H1 (cell line): Measurements from ENCODE around the gene PDGFD. TPM values are rescaled to one million over a fixed set of nuclear protein-coding genes. Genes with fewer than 3 reads are reported as not detected.

ENCODE experiments used
- CTCF ChIA-PET: fragments of 300-600 bp; sonication (Branson Sonifier 250); formaldehyde crosslinking; loops from one replicate; lab custom pipeline; 2021; ENCODE audit not compliant: partially characterized antibody; lab: Charles Lee
- POLR2A ChIA-PET: fragments of 300-600 bp; sonication (Branson Sonifier 250); formaldehyde crosslinking; loops from one replicate; lab custom pipeline; 2021; ENCODE audit warnings: inconsistent platforms; ENCODE audit not compliant: partially characterized antibody; lab: Charles Lee
- DNase-seq, 2 experiments: peaks; one replicate each; pipeline versions ENCODE4 v3.0.0 to v3.0.0-alpha.2; 2010 to 2022; ENCODE audit warnings: low spot score in 2 of 2, low read depth in 1 of 2, mixed read lengths in 1 of 2
- FAIRE-seq: peaks from 2 replicates; lab custom pipeline; 2011; peaks lifted over from hg19 to GRCh38; lab: Jason Lieb, UNC
- H2AFZ ChIP-seq: 2 replicates; pipeline ENCODE4 v1.8.1; 2012; ENCODE audit warnings: low read length, inconsistent platforms
- H2AK5ac ChIP-seq: 2 replicates; pipeline ENCODE4 v1.6.1; 2013; ENCODE audit warnings: low read depth, low read length
- H2BK120ac ChIP-seq: replicated peaks from 2 replicates; pipeline ENCODE3; 2013; ENCODE audit warnings: low read depth, low read length, inconsistent platforms
- H2BK12ac ChIP-seq: 2 replicates; pipeline ENCODE4 v1.6.1; 2013; ENCODE audit warnings: low read depth, low read length
- H2BK15ac ChIP-seq: 2 replicates; pipeline ENCODE4 v1.6.1; 2013; ENCODE audit warnings: low read length
- H2BK20ac ChIP-seq: 2 replicates; pipeline ENCODE4 v1.6.1; 2013; ENCODE audit warnings: low read length
- H2BK5ac ChIP-seq: 2 replicates; pipeline ENCODE4 v1.6.1; 2013; ENCODE audit warnings: low read depth, low read length
- H3K14ac ChIP-seq: 2 replicates; pipeline ENCODE4 v1.6.1; 2013; ENCODE audit warnings: inconsistent platforms; ENCODE audit not compliant: insufficient read length
- H3K18ac ChIP-seq: 2 replicates; pipeline ENCODE4 v1.6.1; 2013; ENCODE audit warnings: low read length; ENCODE audit errors: extremely low read depth
- H3K23ac ChIP-seq: 2 replicates; pipeline ENCODE4 v1.6.1; 2013; ENCODE audit warnings: inconsistent platforms; ENCODE audit not compliant: insufficient read length
- H3K23me2 ChIP-seq: 2 replicates; pipeline ENCODE4 v1.6.1; 2013; ENCODE audit warnings: low read depth, low read length
- H3K27ac ChIP-seq: 2 replicates; pipeline ENCODE4 v1.6.1; 2011; ENCODE audit warnings: low read depth, low read length, inconsistent platforms
- H3K27me3 ChIP-seq, 4 experiments: replicated peaks in 1 of 4; 1 replicate in 1 of 4; 2 replicates in 3 of 4; pipeline versions ENCODE4 v1.6.1 to v1.8.1; 2011 to 2013; ENCODE audit warnings: low read length in 3 of 4, mild to moderate bottlenecking in 3 of 4, inconsistent platforms in 2 of 4, mixed read lengths in 2 of 4, moderate library complexity in 1 of 4; ENCODE audit not compliant: control insufficient read depth in 3 of 4, insufficient read depth in 3 of 4; ENCODE audit errors: extremely low read depth in 1 of 4
- H3K36me3 ChIP-seq, 4 experiments: 2 replicates each; pipeline versions ENCODE4 v1.6.1 to v1.8.1; 2011 to 2013; ENCODE audit warnings: mild to moderate bottlenecking in 4 of 4, low read length in 3 of 4, moderate library complexity in 2 of 4, control low read depth in 1 of 4, inconsistent platforms in 1 of 4; ENCODE audit not compliant: insufficient read depth in 4 of 4, control insufficient read depth in 2 of 4
- H3K4ac ChIP-seq: replicated peaks from 2 replicates; pipeline ENCODE3; 2013; ENCODE audit warnings: low read length, low read depth, mixed read lengths, inconsistent platforms; ENCODE audit not compliant: insufficient read length
- H3K4me1 ChIP-seq, 4 experiments: replicated peaks in 1 of 4; 1 replicate in 1 of 4; 2 replicates in 3 of 4; pipeline versions ENCODE4 v1.6.1 to v1.8.1; 2011 to 2013; ENCODE audit warnings: low read length in 3 of 4, inconsistent platforms in 2 of 4, mixed read lengths in 1 of 4; ENCODE audit not compliant: insufficient read depth in 4 of 4, control insufficient read depth in 3 of 4
- H3K4me2 ChIP-seq, 2 experiments: 2 replicates each; pipeline versions ENCODE4 v1.6.1 to v1.8.1; 2011 to 2013; ENCODE audit warnings: low read depth in 2 of 2, low read length in 2 of 2, control low read depth in 1 of 2, inconsistent platforms in 1 of 2, mild to moderate bottlenecking in 1 of 2; ENCODE audit not compliant: insufficient read depth in 1 of 2
- H3K4me3 ChIP-seq, 4 experiments: fragments of 200-600, 300-600 bp in 1 of 4; sonication (generic), shearing (Covaris generic), sonication (Bioruptor Twin) in 1 of 4; 2 replicates each; pipeline versions ENCODE4 v1.5.1 to v1.8.1; 2011 to 2016; ENCODE audit warnings: low read length in 4 of 4, low read depth in 3 of 4, control low read depth in 2 of 4, inconsistent platforms in 2 of 4, mild to moderate bottlenecking in 2 of 4, mixed read lengths in 1 of 4, moderate library complexity in 1 of 4; ENCODE audit not compliant: insufficient read depth in 2 of 4; ENCODE audit errors: extremely low read depth in 1 of 4
- H3K56ac ChIP-seq: replicated peaks from 2 replicates; pipeline ENCODE3; 2013; ENCODE audit warnings: low read depth, mild to moderate bottlenecking, mixed read lengths, low read length, inconsistent platforms; ENCODE audit not compliant: insufficient read length
- H3K79me1 ChIP-seq: 2 replicates; pipeline ENCODE4 v1.6.1; 2013; ENCODE audit warnings: low read depth, low read length, control low read depth
- H3K79me2 ChIP-seq, 2 experiments: 2 replicates each; pipeline versions ENCODE4 v1.6.1 to v1.8.1; 2012 to 2013; ENCODE audit warnings: low read length in 2 of 2, mild to moderate bottlenecking in 2 of 2, inconsistent platforms in 1 of 2; ENCODE audit not compliant: insufficient read depth in 2 of 2, control insufficient read depth in 1 of 2
- H3K9ac ChIP-seq, 4 experiments: replicated peaks in 1 of 4; 1 replicate in 1 of 4; 2 replicates in 3 of 4; pipeline versions ENCODE4 v1.6.1 to v1.8.1; 2011 to 2013; ENCODE audit warnings: low read depth in 3 of 4, low read length in 3 of 4, control low read depth in 2 of 4, mild to moderate bottlenecking in 2 of 4, moderate library complexity in 2 of 4, inconsistent platforms in 1 of 4; ENCODE audit errors: extremely low read depth in 1 of 4
- H3K9me3 ChIP-seq, 2 experiments: 2 replicates each; pipeline versions ENCODE4 v1.6.1 to v1.8.1; 2012 to 2013; ENCODE audit warnings: mild to moderate bottlenecking in 2 of 2, moderate library complexity in 2 of 2, control low read depth in 1 of 2, inconsistent platforms in 1 of 2, low read depth in 1 of 2, low read length in 1 of 2, mixed read lengths in 1 of 2; ENCODE audit not compliant: insufficient read depth in 2 of 2
- H4K20me1 ChIP-seq, 2 experiments: replicated peaks in 1 of 2; 2 replicates each; pipeline versions ENCODE3 to v1.8.1; 2011 to 2013; ENCODE audit warnings: inconsistent platforms in 2 of 2, low read length in 2 of 2, mild to moderate bottlenecking in 1 of 2; ENCODE audit not compliant: insufficient read depth in 2 of 2, control insufficient read depth in 1 of 2
- H4K5ac ChIP-seq: 2 replicates; pipeline ENCODE4 v1.6.1; 2013; ENCODE audit warnings: low read length, low read depth, mixed read lengths, inconsistent platforms; ENCODE audit not compliant: insufficient read length
- H4K8ac ChIP-seq: 2 replicates; pipeline ENCODE4 v1.8.0; 2013; ENCODE audit warnings: mild to moderate bottlenecking, moderate library complexity, low read length, inconsistent platforms; ENCODE audit not compliant: insufficient read depth; ENCODE audit errors: extremely low read depth
- H4K91ac ChIP-seq: replicated peaks from 2 replicates; pipeline ENCODE3; 2013; ENCODE audit warnings: low read length, mixed read lengths, inconsistent platforms; ENCODE audit not compliant: insufficient read length
- KDM1A ChIP-seq: fragments of 200-600, 300-600 bp; sonication (generic); IDR thresholded peaks from 2 replicates; pipeline ENCODE4 v1.7.1; 2016; ENCODE audit warnings: mild to moderate bottlenecking, low read length, borderline replicate concordance
- WGBS, 2 experiments: shearing (Covaris generic) in 1 of 2; methylation state at CpG; one replicate each; pipeline versions ENCODE4 v1.1.6 to v1.1.7; 2013 to 2015; ENCODE audit warnings: low lambda C conversion rate in 2 of 2, mixed read lengths in 2 of 2, inconsistent platforms in 1 of 2, low coverage in 1 of 2, missing lambda C conversion rate in 1 of 2; ENCODE audit not compliant: insufficient replicate concordance in 2 of 2, insufficient coverage in 1 of 2, insufficient read length in 1 of 2; ENCODE audit errors: extremely low coverage in 1 of 2, missing lambda C conversion rate in 1 of 2; 5-methylcytosine and 5-hydroxymethylcytosine counted together
- polyA plus RNA-seq, 7 experiments: library from polyadenylated mRNA; depleted of rRNA in 3 of 7; stranded (reverse) in 5 of 7; unstranded in 2 of 7; fragments of >200 nt in 5 of 7; fragments of 200-250 nt in 2 of 7; gene quantifications; 1 replicate in 5 of 7; 2 replicates in 1 of 7; 4 replicates in 1 of 7; pipeline versions ENCODE4 v1.2.1 to v1.2.3, GENCODE V29; 2011 to 2013; ENCODE audit warnings: missing spikeins in 2 of 7, mixed read lengths in 2 of 7
- total RNA-seq: library from RNA; stranded (reverse); fragmentation: NEBNext Ultra II Directional; extraction: Animal tissue kit (Norgen Biotek cat#: 25700); gene quantifications from 2 replicates; pipeline ENCODE4 v1.2.1, GENCODE V29; 2021

Gene PDGFD
- total and polyA plus RNA-seq, 2 of the 8 experiments (the other 6 are each of a cell fraction or from before 2014, with no cell fraction given) = 1.1 to 3.9 TPM

GRCh38 chr11:104142698-104143097, 21.2 kb downstream of the PDGFD start:
- Histone ChIP-seq H3K23ac (no peak overlapping the region), H4K8ac (no peak overlapping the region), H2BK12ac (no peak overlapping the region), H3K36me3 (no peaks in the 10 kb centered on the region), H3K79me1 (no peaks in the 10 kb centered on the region), H4K5ac (no peak overlapping the region), H4K91ac (no peak overlapping the region), H2BK5ac (no peak overlapping the region), H3K14ac (no peak overlapping the region), H3K9me3 (no peaks in the 10 kb centered on the region), H3K18ac (no peak overlapping the region), H2BK120ac (no peak overlapping the region), H3K23me2 (no peaks in the 10 kb centered on the region), H3K9ac (no peak overlapping the region), H3K4me1 (no peaks in the 10 kb centered on the region), H2AFZ (no peak overlapping the region), H3K27me3 (no peaks in the 10 kb centered on the region), H2BK15ac (no peak overlapping the region), H2AK5ac (no peak overlapping the region), H3K27ac (no peak overlapping the region), H3K4me3 (no peak overlapping the region), H2BK20ac (no peak overlapping the region), H3K4ac (no peak overlapping the region), H3K56ac (no peak overlapping the region), H4K20me1 (no peaks in the 10 kb centered on the region), H3K79me2 (no peaks in the 10 kb centered on the region), H3K4me2 (no peak overlapping the region)
- FAIRE-seq = no peak
- 94% methylated on average over 6 of the region's 6 CpGs; no CpG with 5 or more reads in 1 of the 2 experiments for WGBS, 2 experiments
- CTCF ChIA-PET = no interaction called here
- DNase-seq = no peak
- POLR2A ChIA-PET = no interaction called here
- no peak for TF ChIP-seq KDM1A
